Glomerular endothelial cell (primary cell): ENCODE results near the gene UTF1. TPM values are rescaled to one million over a fixed set of nuclear protein-coding genes. Genes with fewer than 3 reads are reported as not detected.

Source experiments
- DNase-seq: peaks from one replicate; pipeline ENCODE4 v3.0.0-alpha.2; 2011; ENCODE audit warnings: low read depth, low spot score; ENCODE audit errors: extremely low read depth
- total RNA-seq: library from RNA; depleted of rRNA; stranded (reverse); fragments of >200 nt; gene quantifications from 2 replicates; pipeline ENCODE4 v1.2.3, GENCODE V29; 2015

Gene UTF1
- total RNA-seq, 1 donor from 2014 or later: not detected

DNA sequence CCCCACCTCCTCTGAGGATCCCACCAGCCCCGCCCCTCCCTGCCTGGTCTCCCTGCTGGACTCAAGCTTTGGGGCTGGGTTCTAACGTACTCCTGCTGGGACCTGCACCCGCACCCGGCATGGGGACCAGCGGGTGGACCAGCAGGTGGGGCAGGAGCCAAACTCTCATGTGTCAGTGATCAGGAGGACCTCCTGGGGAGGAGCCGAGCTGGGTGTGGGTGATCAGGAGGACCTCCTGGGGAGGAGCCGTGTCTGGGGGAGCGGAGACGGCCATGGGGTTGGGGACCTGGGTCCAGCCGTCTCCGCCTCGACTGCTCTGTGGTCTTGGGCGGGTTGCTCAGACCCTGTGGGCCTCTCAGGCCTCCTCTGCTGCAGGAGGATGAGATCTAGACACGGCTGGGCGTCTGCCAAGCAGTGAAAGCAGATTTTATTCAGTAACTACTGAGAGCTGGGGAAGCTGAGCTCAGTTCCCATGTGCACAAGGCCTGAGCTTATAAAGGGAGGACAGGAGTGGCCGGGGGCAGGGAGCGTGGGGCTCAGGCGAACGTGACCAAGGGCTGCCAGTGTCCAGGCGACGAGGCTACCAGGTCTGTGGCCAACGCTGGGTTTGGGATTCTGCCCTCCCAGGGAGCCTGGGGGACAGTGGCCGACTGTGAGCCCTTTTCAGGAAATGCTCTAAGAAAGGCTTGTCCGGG, 33.6 kb upstream of the UTF1 start:
- no peak for DNase-seq

DNA sequence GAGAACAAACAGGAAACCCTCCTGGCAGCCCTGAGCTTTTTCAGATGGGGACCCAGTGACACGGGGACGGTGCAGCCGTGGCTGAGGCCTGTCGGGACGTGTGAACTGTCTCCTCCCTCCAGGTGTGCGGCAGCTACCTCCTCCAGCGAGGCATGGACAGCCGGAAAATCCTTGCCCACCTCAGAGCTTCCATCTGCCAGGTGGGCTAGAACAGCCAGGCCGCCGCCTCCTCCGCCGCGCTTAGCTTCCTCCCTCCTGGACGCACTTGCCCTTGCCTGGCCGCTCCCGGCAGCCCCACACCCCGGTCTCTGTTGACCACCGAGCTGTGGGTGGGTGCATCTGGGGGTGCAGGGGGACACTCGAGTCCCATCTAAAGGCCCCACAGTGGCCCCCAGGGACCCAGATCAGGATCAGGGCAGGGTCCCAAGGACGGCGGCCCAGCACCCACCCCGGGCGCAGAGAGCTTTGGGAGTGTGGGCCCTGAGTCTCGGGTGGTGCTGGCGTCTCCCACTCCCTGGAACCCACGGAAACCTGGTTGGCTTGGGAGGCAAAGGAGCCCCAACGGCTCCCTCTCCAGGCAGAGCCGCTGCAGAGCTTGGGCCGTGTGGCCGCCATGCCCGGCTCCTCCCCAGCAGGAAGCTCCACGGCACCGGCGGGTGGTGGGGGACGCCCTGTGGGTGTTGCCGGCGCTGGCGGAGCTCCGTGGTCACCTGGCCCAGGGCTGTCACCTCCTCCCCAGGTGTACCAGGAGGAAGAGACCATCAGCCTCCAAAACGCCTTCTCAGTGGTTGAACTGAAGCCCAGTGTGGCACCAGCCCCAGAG, 32.9 kb upstream of the UTF1 start:
- DNase-seq: no peak

DNA sequence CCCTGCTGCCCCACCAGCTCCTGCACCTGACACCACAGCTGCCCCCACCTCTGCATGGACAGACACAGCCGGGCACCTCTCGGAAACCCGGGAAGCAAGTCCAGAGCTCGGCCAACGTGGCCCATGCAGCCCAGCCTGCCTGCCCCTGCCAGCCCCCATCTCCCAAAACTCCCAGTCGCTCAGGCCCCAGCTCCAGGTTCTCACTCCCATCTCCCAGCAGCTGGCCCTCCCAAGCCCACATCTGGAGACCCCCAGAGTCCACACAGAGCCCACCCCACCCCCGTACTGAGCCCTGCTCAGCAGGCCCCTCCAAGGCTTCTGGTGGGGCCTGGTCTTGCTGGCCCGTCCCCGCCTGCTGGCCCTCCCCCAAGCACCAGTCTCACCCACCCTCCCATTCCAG, 32.2 kb upstream of the UTF1 start:
- DNase-seq: no peak

DNA sequence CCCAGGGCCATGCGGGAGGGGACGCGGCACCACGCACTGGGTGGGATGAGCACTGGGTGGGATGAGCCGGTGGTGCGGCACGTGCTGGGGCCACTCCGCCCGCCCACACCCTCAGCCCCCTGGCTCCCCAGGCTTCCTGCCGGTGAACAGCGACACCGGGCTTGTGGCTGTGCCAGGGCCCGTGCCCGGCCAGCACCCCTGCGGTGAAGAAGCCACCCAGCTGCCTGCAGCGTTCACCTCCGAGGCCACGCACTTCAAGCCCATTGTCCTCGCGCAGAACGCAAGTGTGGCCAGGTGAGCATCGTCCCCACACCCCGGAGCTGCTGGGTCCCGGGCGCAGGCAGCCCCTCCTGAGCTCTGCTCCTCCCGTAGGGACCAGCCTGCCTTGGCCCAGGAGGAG, 31.8 kb upstream of the UTF1 start:
- DNase-seq: no peak

DNA sequence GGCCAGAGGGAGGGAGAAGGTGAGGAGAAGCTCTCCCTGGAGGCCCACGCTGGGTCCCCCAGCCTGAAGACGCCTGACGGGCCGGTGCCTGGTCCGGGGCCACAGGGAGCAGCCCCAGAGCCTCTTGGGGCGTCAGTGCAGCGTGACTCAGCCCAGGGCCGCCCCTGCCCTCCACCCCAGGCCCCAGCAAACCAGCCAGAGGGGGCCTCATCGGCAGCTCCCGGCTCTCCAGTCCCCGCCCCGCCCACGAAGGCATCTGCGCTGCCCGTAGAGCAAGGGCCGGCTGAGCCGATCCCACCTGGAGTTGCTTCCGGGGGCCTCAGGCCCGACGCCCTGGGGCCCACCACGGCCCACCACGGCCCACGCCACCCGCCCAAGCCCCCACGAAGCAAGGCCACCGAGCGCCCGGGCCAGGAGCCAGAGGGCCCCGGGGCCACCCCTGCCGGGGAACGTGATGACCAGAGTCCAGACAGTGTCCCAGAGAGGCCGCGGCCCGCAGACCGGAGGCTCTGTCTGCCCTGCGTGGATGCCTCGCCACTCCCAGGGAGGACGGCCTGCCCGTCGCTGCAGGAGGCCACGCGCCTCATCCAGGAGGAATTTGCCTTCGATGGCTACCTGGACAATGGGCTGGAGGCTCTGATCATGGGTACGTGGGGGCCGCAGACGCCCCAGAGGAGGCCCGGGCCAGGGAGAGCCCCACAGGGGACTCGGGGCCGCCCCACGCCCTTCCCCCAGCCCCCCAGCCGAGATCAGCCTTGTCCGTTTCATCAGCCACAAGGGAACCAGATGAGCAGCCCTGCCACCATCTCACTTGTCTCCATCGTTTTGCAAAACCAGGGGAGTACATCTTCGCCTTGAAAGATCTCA, 31.2 kb upstream of the UTF1 start:
- no peak for DNase-seq

DNA sequence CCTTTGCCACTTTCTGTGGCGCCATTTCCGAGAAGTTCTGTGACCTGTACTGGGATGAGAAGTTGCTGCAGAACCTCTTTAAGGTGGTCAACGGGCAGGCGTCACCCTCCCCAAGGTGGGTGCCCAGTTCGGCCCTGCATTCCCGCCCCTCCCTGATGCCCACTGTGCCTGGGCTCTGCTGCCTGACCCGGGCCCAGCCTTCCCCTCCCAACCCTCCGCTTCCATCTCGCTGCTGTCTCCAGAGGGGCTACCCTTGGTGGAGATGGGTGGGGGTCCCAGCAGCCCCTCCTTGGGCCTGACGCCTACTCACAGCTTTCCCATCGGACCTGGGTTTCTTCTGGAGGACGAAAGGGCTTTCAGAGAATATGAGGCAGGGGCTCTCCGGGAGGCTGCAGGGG, 30.5 kb upstream of the UTF1 start:
- DNase-seq: no peak

DNA sequence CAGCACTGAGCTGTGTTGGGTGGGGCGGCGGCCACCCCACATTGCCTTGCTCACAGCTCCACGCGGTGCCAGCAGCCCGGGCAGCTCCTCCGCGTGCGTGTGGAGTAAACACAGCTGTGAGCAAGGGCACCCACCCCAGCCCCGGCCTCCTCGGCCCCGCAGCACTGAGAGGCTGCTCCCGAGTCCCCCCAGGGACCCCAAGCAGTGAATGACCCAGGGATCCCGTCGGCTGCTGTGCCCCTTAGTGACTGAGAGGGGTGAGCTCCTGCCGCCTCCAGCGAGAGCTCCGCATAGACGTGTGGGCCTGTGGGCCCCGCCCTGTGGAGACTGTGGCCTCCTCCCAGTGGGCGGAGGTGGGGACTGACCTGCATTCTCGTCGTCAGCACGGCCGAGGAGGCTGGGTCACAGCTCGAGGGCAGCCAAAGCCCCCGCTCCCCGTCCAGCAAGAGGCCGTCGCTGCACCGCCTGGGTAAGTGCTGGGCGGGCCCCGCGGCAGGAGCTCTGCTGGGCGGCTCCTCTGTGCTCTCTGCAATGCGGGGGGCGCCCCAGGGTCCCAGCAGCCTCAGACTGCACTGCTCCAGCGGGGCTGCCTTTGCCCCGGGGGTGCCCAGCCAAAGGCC, 29.9 kb upstream of the UTF1 start:
- DNase-seq: no peak

DNA sequence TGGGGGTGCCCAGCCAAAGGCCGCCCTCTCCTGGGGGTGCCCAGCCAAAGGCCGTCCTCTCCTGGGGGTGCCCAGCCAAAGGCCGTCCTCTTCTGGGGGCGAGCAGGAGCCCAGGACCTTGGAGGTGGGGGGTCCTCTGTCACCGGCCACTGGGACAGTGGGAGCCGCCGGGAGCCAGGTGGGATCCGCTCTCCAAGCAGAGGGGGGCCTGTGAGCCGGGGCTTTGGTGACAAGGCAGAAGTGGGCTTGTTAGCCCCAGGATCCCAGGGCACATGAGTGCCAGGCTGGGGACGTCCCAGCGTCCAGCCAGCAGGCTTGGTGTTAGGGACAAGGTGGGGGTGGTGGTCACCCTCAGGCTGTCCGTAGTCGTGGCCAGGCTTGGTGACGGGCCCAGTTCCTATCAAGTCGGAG, 29.4 kb upstream of the UTF1 start:
- no peak for DNase-seq

DNA sequence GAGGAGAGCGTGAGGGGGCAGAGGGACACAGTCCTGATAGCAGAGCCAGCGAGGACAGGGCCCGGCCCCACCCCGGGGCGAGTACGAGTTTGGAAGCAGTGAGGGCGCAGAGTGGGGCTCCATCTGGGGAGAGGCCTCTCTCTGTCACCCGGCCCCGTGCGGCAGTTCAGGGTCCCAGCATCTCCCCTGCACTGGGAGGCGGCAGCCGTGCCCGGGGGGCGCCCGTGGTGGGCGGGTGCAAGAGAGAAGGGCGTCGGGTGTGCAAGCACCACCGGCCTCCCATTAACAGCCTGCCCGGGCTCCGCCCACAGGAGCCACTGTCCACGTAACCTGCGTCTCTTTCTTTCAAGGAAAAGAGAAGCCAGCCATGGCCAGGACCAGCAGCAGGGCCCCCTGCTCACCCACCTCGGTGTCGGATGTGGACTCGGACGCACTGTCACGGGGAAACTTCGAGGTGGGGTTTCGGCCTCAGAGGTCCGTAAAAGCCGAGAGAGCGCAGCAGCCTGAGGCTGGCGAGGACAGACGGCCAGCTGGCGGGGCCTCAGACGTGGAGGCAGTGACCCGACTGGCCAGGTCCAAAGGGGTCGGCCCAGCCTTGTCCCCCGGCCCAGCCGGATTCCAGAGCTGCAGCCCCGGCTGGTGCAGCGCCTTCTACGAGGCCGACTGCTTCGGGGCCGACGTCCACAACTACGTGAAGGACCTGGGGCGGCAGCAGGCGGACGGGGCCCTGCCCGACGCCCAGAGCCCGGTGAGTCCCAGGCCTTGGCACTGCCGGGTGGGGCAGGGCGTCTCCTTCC, 28.7 kb upstream of the UTF1 start:
- DNase-seq: no peak

DNA sequence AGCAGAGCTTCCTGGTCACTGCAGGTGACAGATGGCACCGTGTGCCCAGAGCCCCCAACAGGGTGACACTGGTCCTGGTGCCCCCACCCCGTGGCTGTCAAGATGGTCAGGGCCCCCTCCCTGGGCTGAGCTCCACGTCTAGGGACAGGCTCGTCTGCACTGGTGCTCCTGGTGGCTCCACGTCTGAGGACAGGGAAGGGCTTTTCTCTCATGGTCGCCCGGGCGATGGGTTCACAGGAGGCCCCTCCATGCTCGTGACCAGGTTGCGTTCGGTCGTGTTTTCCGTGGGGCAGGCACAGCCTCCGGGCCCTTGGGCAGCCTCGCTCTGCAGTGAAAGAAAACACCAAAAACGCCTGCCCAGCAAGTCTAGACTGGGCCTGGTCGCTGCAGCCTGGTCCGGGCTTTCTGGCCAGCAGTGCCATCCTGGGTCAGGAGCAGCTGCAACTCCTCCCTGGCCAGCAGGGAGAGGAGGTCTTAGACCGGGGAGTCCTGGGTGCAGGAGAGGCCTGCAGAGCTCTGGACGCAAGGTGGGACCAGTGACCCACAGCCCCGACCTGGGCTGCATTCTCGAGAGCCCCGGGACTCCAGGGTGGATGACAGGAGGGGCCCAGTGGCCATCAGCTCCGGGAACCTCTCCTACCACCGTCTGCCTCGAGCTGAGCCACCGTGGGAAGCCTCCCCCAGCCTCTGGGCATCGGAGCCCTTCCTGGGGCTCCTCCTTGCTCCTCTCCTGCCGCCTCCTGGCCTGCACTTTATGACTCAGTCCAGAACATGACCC, 27.9 kb upstream of the UTF1 start:
- DNase-seq: no peak

DNA sequence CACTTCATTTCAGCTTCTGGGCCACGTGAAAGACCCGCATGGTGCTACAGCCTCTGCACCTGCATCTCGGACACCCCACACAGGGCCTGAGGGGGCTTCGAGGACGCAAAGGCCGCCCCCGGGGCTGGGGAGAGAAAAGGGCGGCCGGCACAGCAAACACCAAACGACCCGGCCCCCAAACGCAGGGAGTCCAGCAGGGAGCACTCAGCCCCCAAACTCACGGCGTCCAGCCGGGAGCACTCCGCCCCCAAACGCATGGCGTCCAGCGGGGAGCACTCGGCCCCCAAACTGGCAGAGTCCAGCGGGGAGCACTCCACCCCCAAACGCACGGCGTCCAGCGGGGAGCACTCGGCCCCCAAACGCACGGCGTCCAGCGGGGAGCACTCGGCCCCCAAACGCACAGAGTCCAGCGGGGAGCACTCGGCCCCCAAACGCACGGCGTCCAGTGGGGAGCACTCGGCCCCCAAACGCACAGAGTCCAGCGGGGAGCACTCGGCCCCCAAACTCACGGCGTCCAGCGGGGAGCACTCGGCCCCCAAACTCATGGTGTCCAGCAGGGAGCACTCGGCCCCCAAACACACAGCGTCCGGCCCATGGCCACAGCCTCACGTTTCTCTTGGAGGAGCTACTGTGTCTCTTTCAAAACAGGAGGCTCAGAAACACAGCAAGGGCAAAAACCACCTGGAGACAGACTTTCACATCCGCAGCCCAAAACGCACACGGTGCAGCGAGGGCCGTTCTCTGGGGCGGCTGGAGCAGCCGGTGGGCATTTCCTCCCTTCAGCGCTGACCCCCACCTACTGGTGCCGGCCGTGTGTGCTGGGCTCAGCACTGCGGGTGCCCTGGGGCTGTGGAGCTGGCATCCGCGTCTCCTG, 27.0 kb upstream of the UTF1 start:
- no peak for DNase-seq

DNA sequence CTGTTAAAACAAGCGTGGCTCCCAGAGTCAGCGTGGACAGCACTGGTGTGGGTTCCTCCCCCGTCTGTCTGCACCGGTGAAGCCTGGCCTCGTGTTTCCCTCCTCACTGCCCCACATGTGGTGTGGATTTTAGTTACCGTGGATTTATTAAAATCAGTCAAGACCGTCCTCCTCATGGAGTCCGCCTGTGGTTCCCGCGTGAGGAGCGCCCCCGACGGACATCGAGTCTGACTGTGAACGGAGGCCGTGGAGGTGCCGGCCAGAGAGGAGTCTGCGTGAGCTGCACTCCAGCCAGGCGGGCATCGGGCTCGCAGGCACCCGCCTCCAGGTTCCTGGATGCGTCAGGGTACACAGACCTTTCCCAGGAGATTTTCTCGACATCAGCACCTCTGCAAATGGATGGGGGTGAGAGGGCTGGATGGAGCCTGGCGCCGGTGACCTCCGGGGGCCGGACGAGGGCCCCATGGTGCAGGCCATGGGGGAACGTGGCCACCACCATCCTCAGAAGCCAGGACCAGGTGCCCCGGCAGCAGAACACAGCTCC, 26.3 kb upstream of the UTF1 start:
- DNase-seq: no peak

DNA sequence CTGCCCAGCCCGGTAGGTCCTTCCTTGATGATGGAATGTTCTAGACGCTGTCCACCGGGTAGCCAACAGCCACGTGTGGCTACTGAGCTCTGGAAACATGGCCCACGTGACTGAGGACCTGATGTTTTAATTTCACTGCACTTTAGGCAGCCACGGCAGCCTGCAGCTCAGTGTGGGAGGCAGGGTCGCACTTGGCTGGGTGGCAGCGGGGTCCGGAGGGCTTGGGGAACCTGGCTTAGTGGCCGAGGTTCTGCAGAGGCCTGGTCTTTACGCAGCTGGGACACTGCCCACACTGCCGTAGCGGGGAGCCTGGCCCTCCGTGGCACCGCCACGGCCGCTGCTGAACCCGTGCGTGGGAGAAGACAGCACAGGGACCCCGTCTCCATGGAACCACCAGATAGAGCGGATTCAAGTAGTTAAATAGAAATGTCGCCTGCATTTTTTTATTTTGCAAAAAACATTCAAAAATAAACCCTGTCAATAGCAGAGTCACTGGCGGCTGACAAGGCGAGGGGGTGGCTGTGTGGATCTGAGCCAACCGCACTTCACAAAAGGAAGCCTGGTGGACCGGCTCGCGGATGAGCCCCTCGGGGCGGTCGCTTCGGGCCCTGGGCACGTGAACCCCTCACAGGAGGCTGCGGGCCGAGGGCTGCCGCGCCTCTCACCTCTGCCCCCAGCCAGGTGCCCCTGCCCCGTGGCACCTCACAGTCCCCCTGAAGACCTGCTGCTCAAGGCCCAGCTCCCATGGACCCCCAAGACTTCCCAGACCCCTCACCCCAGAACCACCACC, 25.6 kb upstream of the UTF1 start:
- no peak for DNase-seq

DNA sequence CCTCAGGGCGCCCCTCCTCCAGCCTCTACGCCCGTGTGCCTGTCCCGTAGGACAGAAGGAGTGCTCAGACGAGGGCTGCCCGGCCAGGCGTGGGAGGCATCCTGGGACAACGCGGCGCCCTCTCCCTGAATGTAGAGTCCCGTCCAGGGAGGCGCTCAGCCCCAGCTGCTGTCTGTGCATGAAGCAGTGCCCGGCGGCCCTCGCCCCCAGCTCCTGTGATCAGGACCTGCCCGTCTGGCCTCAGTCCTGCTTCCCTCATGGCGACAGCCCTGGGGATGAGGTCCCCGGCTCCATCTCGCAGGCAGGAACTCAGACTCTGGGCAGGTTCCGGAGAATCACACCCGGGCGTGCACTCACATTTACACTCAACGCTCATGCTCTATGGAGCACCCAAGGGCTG, 24.9 kb upstream of the UTF1 start:
- DNase-seq: no peak

DNA sequence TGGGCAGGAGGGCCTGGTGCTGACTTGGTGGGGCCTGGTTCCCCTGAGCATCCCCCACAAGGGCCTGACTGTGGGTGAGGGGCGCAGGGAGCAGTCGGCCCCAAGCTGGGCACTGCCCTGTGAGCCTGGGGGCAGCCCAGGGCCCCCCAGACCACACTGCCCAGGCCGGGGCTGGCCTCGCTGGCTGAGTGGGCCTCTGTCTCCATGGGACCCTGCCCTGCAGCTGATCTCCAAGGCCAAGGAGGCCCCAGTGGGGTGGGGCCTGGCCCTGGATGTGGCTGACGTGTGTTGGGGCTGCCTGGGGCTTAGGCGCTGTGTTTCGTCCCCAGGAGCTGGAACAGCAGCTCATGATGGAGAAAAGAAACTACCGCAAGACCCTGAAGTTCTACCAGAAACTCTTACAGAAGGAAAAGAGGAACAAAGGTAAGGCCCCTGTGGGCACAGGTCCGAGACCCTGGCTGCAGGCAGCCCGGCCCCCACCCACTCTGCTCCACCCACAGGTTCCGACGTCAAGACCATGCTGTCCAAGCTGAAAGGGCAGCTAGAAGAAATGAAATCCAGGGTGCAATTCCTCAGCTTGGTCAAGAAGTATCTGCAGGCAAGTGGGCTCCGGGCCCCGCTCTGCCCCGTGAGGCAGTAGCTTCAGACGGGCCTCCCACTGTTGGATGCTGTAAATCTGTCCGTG, 23.5 kb upstream of the UTF1 start:
- no peak for DNase-seq

DNA sequence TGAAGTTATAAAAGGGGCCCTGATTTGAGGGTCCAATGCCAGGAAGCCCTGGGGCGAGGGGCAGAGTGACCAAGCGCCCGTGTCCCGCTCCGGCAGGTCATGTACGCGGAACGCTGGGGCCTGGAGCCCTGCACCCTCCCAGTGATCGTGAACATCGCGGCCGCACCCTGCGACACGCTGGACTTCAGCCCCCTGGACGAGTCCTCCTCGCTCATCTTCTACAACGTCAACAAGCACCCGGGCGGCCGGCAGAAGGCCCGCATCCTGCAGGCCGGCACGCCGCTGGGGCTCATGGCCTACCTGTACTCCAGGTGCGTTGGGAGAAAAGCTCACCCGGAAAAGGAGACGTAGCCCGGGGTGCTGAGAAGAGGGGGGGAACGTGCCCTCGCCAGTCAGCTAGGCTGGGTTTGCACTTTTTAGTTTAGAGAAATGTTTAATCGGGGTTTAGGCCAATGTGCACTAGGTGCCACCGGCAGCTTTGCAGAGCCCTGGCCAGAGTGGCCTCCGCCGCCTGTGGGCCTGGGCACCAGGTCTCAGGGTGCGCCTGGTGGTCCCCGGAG, 22.9 kb upstream of the UTF1 start:
- DNase-seq: no peak

DNA sequence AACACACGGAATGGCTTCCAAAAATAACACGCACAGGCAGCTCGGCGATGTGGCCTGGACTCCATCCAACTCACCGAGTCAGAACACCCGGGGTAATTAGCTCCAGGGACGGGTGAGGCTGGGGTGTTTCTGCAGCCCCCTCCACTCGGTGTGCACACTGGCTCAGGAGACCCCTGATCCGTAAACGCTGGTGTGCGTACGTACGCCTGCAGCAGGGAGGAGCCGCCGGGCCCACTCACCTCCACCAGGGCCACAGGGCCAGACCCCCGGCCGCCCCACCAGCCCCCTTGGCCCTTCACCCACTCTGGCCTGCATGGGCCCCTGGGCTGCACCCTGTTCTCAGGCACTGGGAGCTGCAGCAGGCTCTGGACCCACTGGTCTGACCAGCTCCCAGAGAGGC, 22.4 kb upstream of the UTF1 start:
- DNase-seq: no peak
